ENCODE measurements around the gene LOC101059915.
"Not testable (repeated sequence)": the region's sequence is repeated elsewhere in the genome, so short reads cannot be mapped to it uniquely, and the experiment has no call there.

Gene LOC101059915

GRCh38 chrX:71676068-71676795, 8.9 kb downstream of the LOC101059915 start:
- not testable (repeated sequence) for DNase-seq

- DNase-seq: not testable (repeated sequence)
Measured at GRCh38 chrX:71677195-71677594, 9.8 kb downstream of the LOC101059915 start.

GRCh38 chrX:71679575-71680207, 12.3 kb downstream of the LOC101059915 start:
- no peak for DNase-seq

GRCh38 chrX:71696641-71697465, 29.5 kb downstream of the LOC101059915 start:
- not testable (repeated sequence) for DNase-seq

GRCh38 chrX:71697466-71698298, 30.3 kb downstream of the LOC101059915 start:
- not testable (repeated sequence) for DNase-seq

GRCh38 chrX:71698299-71699022, 31.1 kb downstream of the LOC101059915 start:
- not testable (repeated sequence) for DNase-seq

- DNase-seq: not testable (repeated sequence)
Measured at GRCh38 chrX:71699023-71699344, 31.6 kb downstream of the LOC101059915 start.

- DNase-seq: not testable (repeated sequence)
Measured at GRCh38 chrX:71702853-71703252, 35.5 kb downstream of the LOC101059915 start.

GRCh38 chrX:71714064-71714463, 46.7 kb downstream of the LOC101059915 start:
- not testable (repeated sequence) for DNase-seq

GRCh38 chrX:71715551-71715950, 48.2 kb downstream of the LOC101059915 start:
- DNase-seq: not testable (repeated sequence)

GRCh38 chrX:71716323-71716722, 49.0 kb downstream of the LOC101059915 start:
- DNase-seq: not testable (repeated sequence)

- not testable (repeated sequence) for DNase-seq
Measured at GRCh38 chrX:71718185-71718584, 50.8 kb downstream of the LOC101059915 start, which contains the start of gene CXorf49. Gene CXorf49 (minus strand): TSS chrX:71718285. CDS start chrX:71718151, 134 bp downstream.

GRCh38 chrX:71719195-71719594, 51.8 kb downstream of the LOC101059915 start:
- not testable (repeated sequence) for DNase-seq

GRCh38 chrX:71720289-71720886, 53.0 kb downstream of the LOC101059915 start:
- not testable (repeated sequence) for DNase-seq
